K562 (cell line): ENCODE measurements around the gene HPRT1. TPM values are rescaled to one million over a fixed set of nuclear protein-coding genes. Genes with fewer than 3 reads are reported as not detected.

ENCODE experiments used
- ATAC-seq: fragments of 200-7000 bp; cut with Tn5 transposase; 3 replicates; pipeline ENCODE4 v1.9.1; 2020; ENCODE audit warnings: moderate library complexity
- BruUV-seq: library from RNA; stranded (reverse); fragments of 400-500 nt; replicated peaks from 2 replicates; lab custom pipeline; 2021; lab: Mats Ljungman, UMichigan
- CTCF ChIA-PET: fragments of 300-600 bp; formaldehyde crosslinking; extraction: SDS; loops from one replicate; lab custom pipeline; 2021; ENCODE audit warnings: low intra/inter-chr PET ratio; lab: Yijun Ruan, JAX
- POLR2A ChIA-PET: fragments of 300-600, 350-650 bp; sonication (Branson Sonifier 250); formaldehyde crosslinking; extraction: SDS; loops from one replicate; lab custom pipeline; 2021; ENCODE audit warnings: antibody characterized with exemption, inconsistent platforms; lab: Yijun Ruan, JAX
- DNase-seq, 4 experiments: peaks; one replicate each; pipeline versions ENCODE4 v3.0.0 to v3.0.0-alpha.2; 2011 to 2018; ENCODE audit warnings: low spot score in 3 of 4, mixed read lengths in 3 of 4; ENCODE audit errors: extremely low read depth in 1 of 4
- FAIRE-seq: peaks from 2 replicates; lab custom pipeline; 2011; peaks lifted over from hg19 to GRCh38; lab: Jason Lieb, UNC
- H2AFZ ChIP-seq: 2 replicates; pipeline ENCODE4 v1.6.0; 2011; ENCODE audit warnings: low read depth, low read length, control low read depth, inconsistent platforms
- H3K27ac ChIP-seq: fragments of 200-600 bp; 3 replicates; pipeline ENCODE4 v1.8.0; 2011; ENCODE audit warnings: low read depth, mild to moderate bottlenecking, control low read depth, inconsistent platforms, low read length, moderate library complexity, mixed read lengths; ENCODE audit errors: extremely low read depth
- H3K27me3 ChIP-seq, 2 experiments: fragments of 300-600 bp in 1 of 2; 2 replicates in 1 of 2; 3 replicates in 1 of 2; pipeline versions ENCODE4 v1.6.0 to v1.8.0; 2011; ENCODE audit warnings: inconsistent platforms in 2 of 2, low read length in 2 of 2, mild to moderate bottlenecking in 1 of 2, mixed read lengths in 1 of 2, moderate library complexity in 1 of 2; ENCODE audit not compliant: control insufficient read depth in 2 of 2, insufficient read depth in 2 of 2
- H3K36me3 ChIP-seq: fragments of 300-600 bp; 3 replicates; pipeline ENCODE4 v1.8.0; 2011; ENCODE audit warnings: mild to moderate bottlenecking, low read length, inconsistent platforms; ENCODE audit not compliant: control insufficient read depth, insufficient read depth
- H3K4me1 ChIP-seq, 2 experiments: fragments of 200-600 bp in 1 of 2; replicated peaks in 1 of 2; 2 replicates in 1 of 2; 3 replicates in 1 of 2; pipeline versions ENCODE4 v1.5.1 to v1.8.0; 2011; ENCODE audit warnings: inconsistent platforms in 2 of 2, low read length in 2 of 2, mild to moderate bottlenecking in 1 of 2, mixed read lengths in 1 of 2, moderate library complexity in 1 of 2; ENCODE audit not compliant: control insufficient read depth in 2 of 2, insufficient read depth in 2 of 2
- H3K4me2 ChIP-seq: 2 replicates; pipeline ENCODE4 v1.6.1; 2011; ENCODE audit warnings: low read length, control low read depth, inconsistent platforms, mixed read lengths; ENCODE audit not compliant: insufficient read depth
- H3K4me3 ChIP-seq: fragments of 200-600 bp; sonication (generic), shearing (Covaris generic); 2 replicates; pipeline ENCODE4 v1.5.1; 2016; ENCODE audit warnings: control low read depth, inconsistent platforms
- H3K79me2 ChIP-seq: fragments of 200-600 bp; 3 replicates; pipeline ENCODE4 v1.8.0; 2011; ENCODE audit warnings: low read length, inconsistent platforms; ENCODE audit not compliant: control insufficient read depth, insufficient read depth
- H3K9ac ChIP-seq, 2 experiments: 2 replicates each; pipeline versions ENCODE4 v1.6.0 to v1.6.1; 2011; ENCODE audit warnings: low read depth in 2 of 2, low read length in 2 of 2, control low read depth in 1 of 2, inconsistent platforms in 1 of 2, mild to moderate bottlenecking in 1 of 2, mixed read lengths in 1 of 2; ENCODE audit not compliant: insufficient read depth in 1 of 2
- H3K9me1 ChIP-seq: one replicate; pipeline ENCODE4 v1.6.0; 2011; ENCODE audit warnings: inconsistent platforms, mild to moderate bottlenecking, low read length, moderate library complexity; ENCODE audit not compliant: control insufficient read depth, insufficient read depth
- H3K9me3 ChIP-seq: replicated peaks from 2 replicates; pipeline ENCODE4 v1.5.1; 2011; ENCODE audit warnings: low read depth, low read length, inconsistent platforms; ENCODE audit not compliant: control insufficient read depth, insufficient read depth
- H4K20me1 ChIP-seq: replicated peaks from 2 replicates; pipeline ENCODE4 v1.6.1; 2011; ENCODE audit warnings: low read length, inconsistent platforms, mixed read lengths; ENCODE audit not compliant: control insufficient read depth, insufficient read depth
- BACH1 ChIP-seq: fragments of 200-800 bp; sonication (Bioruptor generic); IDR thresholded peaks from 2 replicates; pipeline ENCODE4 v1.6.1; 2016; ENCODE audit warnings: missing genetic modification characterization, missing compliant biosample characterization
- NBN ChIP-seq: fragments of 450-650 bp; IDR thresholded peaks from 2 replicates; pipeline ENCODE4 v1.6.1; 2016; ENCODE audit warnings: low read depth, mild to moderate bottlenecking
- POLR2H ChIP-seq: IDR thresholded peaks from 2 replicates; pipeline ENCODE4 v1.6.1; 2016; ENCODE audit warnings: missing genetic modification characterization, low read depth, mild to moderate bottlenecking, control low read depth, missing compliant biosample characterization, moderate library complexity
- RREB1 ChIP-seq: fragments of 250-450 bp; sonication (Bioruptor Pico); IDR thresholded peaks from 2 replicates; pipeline ENCODE4 v1.4.0; 2020
- SMARCB1 ChIP-seq: IDR thresholded peaks from 2 replicates; pipeline ENCODE4 v1.6.1; 2011; ENCODE audit warnings: improper control_type of control experiment, low read depth; ENCODE audit not compliant: insufficient read length
- SRSF7 ChIP-seq: fragments of 200-400 bp; formaldehyde crosslinking; optimal IDR thresholded peaks from 2 replicates; pipeline ENCODE3; 2017; ENCODE audit warnings: mild to moderate bottlenecking, low read depth, low read length
- WHSC1 ChIP-seq: IDR thresholded peaks from one replicate; pipeline ENCODE4 v1.6.1; 2012; ENCODE audit warnings: low read length, control low read depth, inconsistent platforms
- ZFP1 ChIP-seq: fragments of 450-650 bp; formaldehyde crosslinking; IDR thresholded peaks from 2 replicates; pipeline ENCODE4 v1.4.0; 2020; ENCODE audit warnings: mild to moderate bottlenecking, mixed read lengths
- ZNF655 ChIP-seq: fragments of 250-450 bp; sonication (Bioruptor Pico); IDR thresholded peaks from 2 replicates; pipeline ENCODE4 v1.5.0; 2021
- WGBS: fragments of 100-300 bp; shearing (Covaris generic); methylation state at CpG from one replicate; pipeline ENCODE4 v1.1.6; 2016; ENCODE audit warnings: low coverage, mixed read lengths; ENCODE audit not compliant: insufficient coverage; ENCODE audit errors: missing lambda C conversion rate; 5-methylcytosine and 5-hydroxymethylcytosine counted together
- in situ Hi-C: fragments of 300-500 bp; cut with MboI; formaldehyde crosslinking; loops from 4 replicates; pipeline ENCODE4 v1.15.0; 2018; ENCODE audit warnings: inconsistent platforms, mixed read lengths
- intact Hi-C: fragments of 100-400 bp; cut with micrococcal nuclease; formaldehyde crosslinking; loops from 2 replicates; pipeline ENCODE4 v1.14.2; 2022
- polyA plus RNA-seq, 8 experiments: library from polyadenylated mRNA; depleted of rRNA in 4 of 8; stranded (reverse) in 5 of 8; unstranded in 3 of 8; fragments of >200 nt; fragmentation: Nextera tagmentation in 2 of 8; fragmentation: Illumina TruSeq in 1 of 8; extraction: Ambion mirVana in 2 of 8; extraction: Trizol in 1 of 8; gene quantifications; 2 replicates each; pipeline versions ENCODE4 v1.2.1 to v1.2.3, GENCODE V29; 2011 to 2014; ENCODE audit warnings: inconsistent platforms in 1 of 8, missing spikeins in 1 of 8
- total RNA-seq, 7 experiments: library from RNA; depleted of rRNA in 6 of 7; stranded (reverse); fragments of >200 nt in 6 of 7; fragmentation: Illumina TruSeq in 2 of 7; extraction: Trizol in 2 of 7; gene quantifications; 2 replicates each; pipeline versions ENCODE4 v1.2.1 to v1.2.3, GENCODE V29; 2011 to 2021; ENCODE audit warnings: low replicate concordance in 1 of 7
- TF ChIP-seq, protein P1 (sequence below), 2 experiments: IDR thresholded peaks in 1 of 2; conservative IDR thresholded peaks in 1 of 2; 2 replicates each; pipeline ENCODE4 v1.6.1; 2016; ENCODE audit warnings: low read depth in 2 of 2, mild to moderate bottlenecking in 1 of 2, missing compliant biosample characterization in 1 of 2, missing genetic modification characterization in 1 of 2, moderate library complexity in 1 of 2
- TF ChIP-seq, protein P2 (sequence below): fragments of 250-450 bp; sonication (Bioruptor Pico); IDR thresholded peaks from 2 replicates; pipeline ENCODE4 v1.4.0; 2020; ENCODE audit warnings: borderline replicate concordance

Gene HPRT1
- total and polyA plus RNA-seq, 9 of the 15 experiments (the other 6 are each of a cell fraction or from before 2014, with no cell fraction given): 24.4 to 158 (median 104) TPM

DNA sequence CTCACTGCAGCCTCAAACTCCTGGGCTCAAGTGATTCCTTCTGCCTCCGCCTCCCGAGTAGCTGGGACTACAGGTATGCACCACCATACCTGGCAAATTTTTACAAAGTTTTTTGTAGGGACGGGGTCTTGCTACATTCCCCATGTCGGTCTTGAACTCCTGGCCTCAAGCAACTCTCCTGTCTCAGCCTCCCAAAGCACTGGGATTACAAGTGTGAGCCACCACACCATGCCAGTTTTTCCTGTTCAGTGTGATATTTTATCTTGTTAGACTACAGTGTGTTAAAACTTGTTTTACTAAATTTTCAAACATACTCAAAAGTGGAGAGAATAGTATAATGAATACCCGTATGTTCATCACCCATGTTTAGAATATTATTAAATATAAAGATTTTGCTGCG is 12.1 kb downstream of the HPRT1 start:
- no peak for FAIRE-seq
- POLR2A ChIA-PET: interaction anchor here (0.8 kb wide), 1 partner anchor 9 kb away, joined by 3 read pairs; no protein-coding TSS in a partner anchor
- no TSS peak for BruUV-seq
- TF ChIP-seq POLR2H (tag) (no peak), ZFP1 (CRISPR knock-in tag) (no peak), NBN (no peak), SRSF7 (no peak), BACH1 (tag) (no peak), ZNF655 (CRISPR knock-in tag) (no peak), WHSC1 (no peak), RREB1 (CRISPR knock-in tag) (no peak), SMARCB1 (no peak)
- TF ChIP-seq, protein P1, sequence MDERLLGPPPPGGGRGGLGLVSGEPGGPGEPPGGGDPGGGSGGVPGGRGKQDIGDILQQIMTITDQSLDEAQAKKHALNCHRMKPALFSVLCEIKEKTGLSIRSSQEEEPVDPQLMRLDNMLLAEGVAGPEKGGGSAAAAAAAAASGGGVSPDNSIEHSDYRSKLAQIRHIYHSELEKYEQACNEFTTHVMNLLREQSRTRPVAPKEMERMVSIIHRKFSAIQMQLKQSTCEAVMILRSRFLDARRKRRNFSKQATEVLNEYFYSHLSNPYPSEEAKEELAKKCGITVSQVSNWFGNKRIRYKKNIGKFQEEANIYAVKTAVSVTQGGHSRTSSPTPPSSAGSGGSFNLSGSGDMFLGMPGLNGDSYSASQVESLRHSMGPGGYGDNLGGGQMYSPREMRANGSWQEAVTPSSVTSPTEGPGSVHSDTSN (CRISPR knock-in tag; IDR thresholded peaks at IDR 0.05; ENCODE audit: low read depth): no peak
- TF ChIP-seq, protein P1 (tag; conservative IDR thresholded peaks at IDR 0.05; ENCODE audit: low read depth): no peak
- TF ChIP-seq, protein P2, sequence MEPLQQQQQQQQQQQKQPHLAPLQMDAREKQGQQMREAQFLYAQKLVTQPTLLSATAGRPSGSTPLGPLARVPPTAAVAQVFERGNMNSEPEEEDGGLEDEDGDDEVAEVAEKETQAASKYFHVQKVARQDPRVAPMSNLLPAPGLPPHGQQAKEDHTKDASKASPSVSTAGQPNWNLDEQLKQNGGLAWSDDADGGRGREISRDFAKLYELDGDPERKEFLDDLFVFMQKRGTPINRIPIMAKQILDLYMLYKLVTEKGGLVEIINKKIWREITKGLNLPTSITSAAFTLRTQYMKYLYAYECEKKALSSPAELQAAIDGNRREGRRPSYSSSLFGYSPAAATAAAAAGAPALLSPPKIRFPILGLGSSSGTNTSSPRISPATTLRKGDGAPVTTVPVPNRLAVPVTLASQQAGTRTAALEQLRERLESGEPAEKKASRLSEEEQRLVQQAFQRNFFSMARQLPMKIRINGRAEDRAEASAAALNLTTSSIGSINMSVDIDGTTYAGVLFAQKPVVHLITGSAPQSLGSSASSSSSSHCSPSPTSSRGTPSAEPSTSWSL (CRISPR knock-in tag): no peak

More for the DNA sequence above, 12.1 kb downstream of the HPRT1 start:
- WGBS: 92% methylated on average over 4 of the region's 6 CpGs
- Histone ChIP-seq H4K20me1 (no peaks in the 10 kb centered on the region), H3K9me3 (no peaks in the 10 kb centered on the region), H3K4me2 (no peak overlapping the region), H3K4me3 (no peak overlapping the region), H3K4me1 (no peaks in the 10 kb centered on the region; a peak in 1 of 5 replicates), H3K27ac (no peak overlapping the region), H2AFZ (no peak overlapping the region), H3K79me2 (peaks cover 33% of the 10 kb centered on the region), H3K27me3 (no peaks in the 10 kb centered on the region), H3K9ac (no peak overlapping the region), H3K9me1 (no peaks in the 10 kb centered on the region), H3K36me3 (peaks cover 53% of the 10 kb centered on the region; the same call in 2 of the 3 replicates)
- DNase-seq: no peak
- ATAC-seq: no peak
- in situ Hi-C loops (no loop called here), intact Hi-C loops (no loop called here)
- CTCF ChIA-PET: no interaction called here
